HUES48 (cell line): ENCODE data around the gene CLEC12A.
"Not testable (repeated sequence)": the region's sequence is repeated elsewhere in the genome, so short reads cannot be mapped to it uniquely, and the experiment has no call there.

Experiments
- H3K27ac ChIP-seq: one replicate; pipeline ENCODE4 v1.7.0; 2013; ENCODE audit warnings: low read depth, low read length, inconsistent platforms
- H3K27me3 ChIP-seq: 2 replicates; pipeline ENCODE4 v1.6.1; 2013; ENCODE audit warnings: mild to moderate bottlenecking, low read length; ENCODE audit not compliant: control insufficient read depth, insufficient read depth
- H3K36me3 ChIP-seq: 2 replicates; pipeline ENCODE4 v1.6.1; 2013; ENCODE audit warnings: low read length; ENCODE audit not compliant: control insufficient read depth, insufficient read depth
- H3K4me1 ChIP-seq: 2 replicates; pipeline ENCODE4 v1.6.1; 2013; ENCODE audit warnings: mild to moderate bottlenecking, low read length; ENCODE audit not compliant: control insufficient read depth, insufficient read depth
- H3K4me3 ChIP-seq: 2 replicates; pipeline ENCODE4 v1.5.1; 2013; ENCODE audit warnings: mild to moderate bottlenecking, low read depth, low read length
- H3K9ac ChIP-seq: 2 replicates; pipeline ENCODE4 v1.6.1; 2013; ENCODE audit warnings: mild to moderate bottlenecking, low read depth, low read length, moderate library complexity
- H3K9me3 ChIP-seq: 2 replicates; pipeline ENCODE4 v1.6.1; 2013; ENCODE audit warnings: low read length; ENCODE audit not compliant: control insufficient read depth, insufficient read depth

CLEC12A gene

GRCh38 chr12:10001171-10001776 is 30.1 kb downstream of the CLEC12A start:
- Histone ChIP-seq H3K36me3 (no peaks in the 10 kb centered on the region), H3K9me3 (no peaks in the 10 kb centered on the region), H3K4me3 (no peak overlapping the region), H3K9ac (no peak overlapping the region), H3K27me3 (no peaks in the 10 kb centered on the region), H3K27ac (no peak overlapping the region), H3K4me1 (no peaks in the 10 kb centered on the region)

GRCh38 chr12:10012630-10013330 is 41.6 kb downstream of the CLEC12A start:
- H3K4me3 ChIP-seq: no peak overlapping the region
- no peak overlapping the region for H3K9ac ChIP-seq
- H3K27ac ChIP-seq: no peak overlapping the region
- H3K9me3 ChIP-seq: no peaks in the 10 kb centered on the region
- no peaks in the 10 kb centered on the region for H3K27me3 ChIP-seq
- no peaks in the 10 kb centered on the region for H3K36me3 ChIP-seq
- peaks cover 17% of the 10 kb centered on the region for H3K4me1 ChIP-seq

- H3K36me3 ChIP-seq: no peaks in the 10 kb centered on the region
- no peak overlapping the region for H3K9ac ChIP-seq
- no peak overlapping the region for H3K4me3 ChIP-seq
- no peak overlapping the region for H3K27ac ChIP-seq
- no peaks in the 10 kb centered on the region for H3K9me3 ChIP-seq
- no peaks in the 10 kb centered on the region for H3K27me3 ChIP-seq
- peaks cover 17% of the 10 kb centered on the region for H3K4me1 ChIP-seq
Measured at GRCh38 chr12:10015450-10015849, 44.2 kb downstream of the CLEC12A start.

DNA sequence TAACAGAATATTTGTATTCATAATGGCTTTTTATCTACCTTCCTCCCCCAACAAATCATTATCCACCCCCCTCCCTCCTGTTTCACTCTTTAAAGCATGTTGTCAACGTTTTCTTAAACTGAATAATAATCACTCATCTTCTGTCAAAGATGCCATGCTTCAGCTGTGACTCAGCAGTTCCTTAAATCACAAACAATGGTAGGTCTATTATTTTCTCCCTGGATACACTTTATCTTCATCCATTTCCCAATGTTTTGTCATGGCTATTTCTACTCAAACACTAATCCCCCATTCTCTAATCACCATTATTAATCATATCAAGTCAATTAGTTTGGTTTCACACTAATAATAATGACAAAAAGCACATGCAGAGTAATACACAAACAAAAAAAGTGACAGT is 45.7 kb downstream of the CLEC12A start:
- Histone ChIP-seq H3K27me3 (no peaks in the 10 kb centered on the region), H3K27ac (peak overlapping the region; percentile 69), H3K9ac (no peak overlapping the region)

DNA sequence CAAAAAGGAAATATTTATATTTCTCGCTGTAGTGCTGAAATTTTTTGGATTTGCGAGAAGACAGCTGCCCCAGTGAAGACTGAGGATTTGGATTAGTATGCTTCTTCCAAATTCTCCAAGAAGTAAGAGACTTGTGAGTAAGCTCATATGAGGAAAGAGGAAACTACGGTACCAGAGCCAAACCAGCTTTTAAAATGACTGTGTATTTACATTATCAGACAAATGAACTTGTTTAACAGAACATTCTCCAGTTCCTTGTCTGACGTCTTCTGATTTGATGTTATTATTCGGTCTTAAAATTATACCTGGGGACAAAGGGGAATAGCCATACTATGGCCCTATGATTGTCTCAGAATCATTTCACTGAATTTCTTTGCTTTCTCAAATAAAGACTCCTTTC is 47.2 kb downstream of the CLEC12A start:
- H3K27ac ChIP-seq: no peak overlapping the region
- H3K4me1 ChIP-seq: peaks cover 13% of the 10 kb centered on the region
- no peaks in the 10 kb centered on the region for H3K27me3 ChIP-seq
- H3K4me3 ChIP-seq: no peak overlapping the region
- H3K36me3 ChIP-seq: no peaks in the 10 kb centered on the region
- H3K9me3 ChIP-seq: no peaks in the 10 kb centered on the region
- no peak overlapping the region for H3K9ac ChIP-seq

More for the DNA sequence above, 45.7 kb downstream of the CLEC12A start:
- Histone ChIP-seq H3K9me3 (no peaks in the 10 kb centered on the region), H3K36me3 (no peaks in the 10 kb centered on the region), H3K4me3 (no peak overlapping the region), H3K4me1 (peaks cover 17% of the 10 kb centered on the region)

- Histone ChIP-seq H3K9me3 (no peaks in the 10 kb centered on the region), H3K27ac (no peak overlapping the region), H3K4me1 (peaks cover 13% of the 10 kb centered on the region), H3K36me3 (no peaks in the 10 kb centered on the region), H3K4me3 (no peak overlapping the region), H3K9ac (no peak overlapping the region), H3K27me3 (no peaks in the 10 kb centered on the region)
Measured at GRCh38 chr12:10021342-10021741, 50.1 kb downstream of the CLEC12A start.

GRCh38 chr12:10025236-10025635 is 54.0 kb downstream of the CLEC12A start:
- Histone ChIP-seq H3K9ac (no peak overlapping the region), H3K4me1 (no peaks in the 10 kb centered on the region), H3K27me3 (no peaks in the 10 kb centered on the region), H3K36me3 (no peaks in the 10 kb centered on the region), H3K9me3 (peaks cover 9% of the 10 kb centered on the region; the same call in 1 of the 2 replicates), H3K4me3 (no peak overlapping the region), H3K27ac (no peak overlapping the region)

GRCh38 chr12:10026666-10027065 is 55.5 kb downstream of the CLEC12A start:
- H3K36me3 ChIP-seq, H3K27ac ChIP-seq, H3K9ac ChIP-seq, H3K27me3 ChIP-seq, H3K4me1 ChIP-seq, H3K4me3 ChIP-seq: not testable (repeated sequence)
- peaks cover 12% of the 10 kb centered on the region; the same call in 1 of the 2 replicates for H3K9me3 ChIP-seq

- Histone ChIP-seq H3K4me1 (no peaks in the 10 kb centered on the region), H3K36me3 (no peaks in the 10 kb centered on the region), H3K27ac (no peak overlapping the region), H3K9ac (no peak overlapping the region), H3K4me3 (no peak overlapping the region), H3K27me3 (no peaks in the 10 kb centered on the region), H3K9me3 (peaks cover 12% of the 10 kb centered on the region; the same call in 1 of the 2 replicates)
Measured at GRCh38 chr12:10027311-10027710, 56.1 kb downstream of the CLEC12A start.

DNA sequence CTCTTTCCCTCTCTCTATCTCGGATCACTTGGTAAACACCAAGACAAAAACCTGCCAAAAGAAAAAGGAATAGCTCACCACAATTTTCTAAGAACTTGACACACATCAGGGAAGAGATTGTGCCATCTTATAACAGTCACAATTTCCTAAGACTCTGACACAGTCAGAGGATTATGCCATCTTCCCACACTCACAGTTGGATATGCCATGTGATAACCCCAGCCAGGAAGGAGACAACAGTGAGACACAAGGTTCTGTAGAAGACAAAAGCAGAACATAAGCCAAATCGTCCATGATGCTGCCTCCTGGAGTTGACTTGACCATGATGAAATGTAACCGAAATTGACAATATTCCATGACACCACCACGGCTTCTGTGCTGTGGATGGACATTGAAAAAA is 56.5 kb downstream of the CLEC12A start:
- Histone ChIP-seq H3K4me1 (no peaks in the 10 kb centered on the region), H3K4me3 (no peak overlapping the region), H3K27ac (no peak overlapping the region), H3K9me3 (peaks cover 12% of the 10 kb centered on the region; the same call in 1 of the 2 replicates), H3K9ac (no peak overlapping the region), H3K36me3 (no peaks in the 10 kb centered on the region), H3K27me3 (no peaks in the 10 kb centered on the region)

DNA sequence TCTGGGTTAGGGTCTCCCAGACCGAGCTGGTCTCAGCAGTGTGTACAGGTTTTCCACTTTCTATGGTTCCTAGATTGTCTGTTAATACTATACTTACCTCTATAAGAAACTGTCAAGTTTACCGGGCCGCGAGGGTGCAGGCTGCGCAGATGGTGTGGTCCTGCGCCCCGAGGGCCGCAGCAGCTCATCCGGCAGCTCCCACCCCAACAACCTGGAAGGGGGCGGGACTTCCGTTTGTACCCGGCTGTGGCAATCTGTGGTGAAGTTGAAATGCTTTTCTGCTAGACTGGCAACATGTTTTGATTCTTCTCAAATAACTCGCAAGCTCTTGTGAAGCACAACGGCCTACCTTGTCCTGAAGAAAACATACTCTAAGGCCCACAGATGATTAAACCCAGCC is 59.2 kb downstream of the CLEC12A start, which contains the start of gene CLEC9A:
Gene CLEC9A, plus strand, starts transcription at position 237 of the 400 bp plus-strand sequence. CDS start 22,006 bp downstream, outside the sequence.
- Histone ChIP-seq H3K36me3 (no peaks in the 10 kb centered on the region), H3K4me1 (no peaks in the 10 kb centered on the region), H3K4me3 (no peak within 1 kb of the TSS), H3K27ac (no peak within 1 kb of the TSS), H3K9me3 (peaks cover 12% of the 10 kb centered on the region; the same call in 1 of the 2 replicates), H3K27me3 (no peaks in the 10 kb centered on the region), H3K9ac (no peak within 1 kb of the TSS)
